ENCODE results near the gene RAD23A. TPM values are rescaled to one million over a fixed set of nuclear protein-coding genes. Genes with fewer than 3 reads are reported as not detected.

RAD23A gene
- total and polyA plus RNA-seq, 9 donors: 92.7 to 136 (median 124) TPM

- Histone ChIP-seq H3K9me3 (replicated peaks; ENCODE audit: control insufficient read depth, low read depth, low read length) (no peaks in the 10 kb centered on the region), H3K27me3 (ENCODE audit: control insufficient read depth, insufficient read depth, low read length) (no peaks in the 10 kb centered on the region), H3K4me3 (ENCODE audit: low read length) (no peak overlapping the region), H3K27ac (ENCODE audit: low read length) (no peak overlapping the region), H3K4me1 (ENCODE audit: control insufficient read depth, insufficient read depth, low read length) (peaks cover 40% of the 10 kb centered on the region), H3K36me3 (ENCODE audit: control insufficient read depth, insufficient read depth, low read length) (peaks cover 23% of the 10 kb centered on the region)
- DNase-seq: no peak
- 77% methylated on average over 4 of the region's 7 CpGs for WGBS (ENCODE audit: insufficient coverage)
Measured at GRCh38 chr19:12936582-12936981, 9.1 kb upstream of the RAD23A start.

GRCh38 chr19:12937093-12937926, 8.4 kb upstream of the RAD23A start:
- Histone ChIP-seq H3K36me3 (ENCODE audit: control insufficient read depth, insufficient read depth, low read length) (peaks cover 30% of the 10 kb centered on the region), H3K27ac (ENCODE audit: low read length) (peak overlapping the region; percentile 83), H3K4me1 (ENCODE audit: control insufficient read depth, insufficient read depth, low read length) (peaks cover 42% of the 10 kb centered on the region), H3K9me3 (replicated peaks; ENCODE audit: control insufficient read depth, low read depth, low read length) (no peaks in the 10 kb centered on the region), H3K4me3 (ENCODE audit: low read length) (peak overlapping the region; percentile 69), H3K27me3 (ENCODE audit: control insufficient read depth, insufficient read depth, low read length) (no peaks in the 10 kb centered on the region)
- WGBS (ENCODE audit: insufficient coverage): 23% methylated on average over 15 of the region's 23 CpGs
- peak; percentile 67 for DNase-seq

GRCh38 chr19:12937927-12938778, 7.5 kb upstream of the RAD23A start, which contains the start of gene CALR:
Gene CALR (plus strand): TSS chr19:12938609. CDS start chr19:12938680, 71 bp downstream.
- peaks cover 38% of the 10 kb centered on the region for H3K36me3 ChIP-seq (ENCODE audit: control insufficient read depth, insufficient read depth, low read length)
- peak within 1 kb of the TSS; percentile 83 for H3K27ac ChIP-seq (ENCODE audit: low read length)
- no peaks in the 10 kb centered on the region for H3K27me3 ChIP-seq (ENCODE audit: control insufficient read depth, insufficient read depth, low read length)
- H3K4me3 ChIP-seq (ENCODE audit: low read length): peak within 1 kb of the TSS; percentile 99
- under 1% methylated on average over 56 of the region's 63 CpGs for WGBS (ENCODE audit: insufficient coverage)
- DNase-seq: peak; percentile 100
- H3K4me1 ChIP-seq (ENCODE audit: control insufficient read depth, insufficient read depth, low read length): peaks cover 35% of the 10 kb centered on the region
- no peaks in the 10 kb centered on the region for H3K9me3 ChIP-seq (replicated peaks; ENCODE audit: control insufficient read depth, low read depth, low read length)

GRCh38 chr19:12938779-12939601, 6.7 kb upstream of the RAD23A start:
- Histone ChIP-seq H3K9me3 (replicated peaks; ENCODE audit: control insufficient read depth, low read depth, low read length) (no peaks in the 10 kb centered on the region), H3K27ac (ENCODE audit: low read length) (peak overlapping the region; percentile 16), H3K27me3 (ENCODE audit: control insufficient read depth, insufficient read depth, low read length) (no peaks in the 10 kb centered on the region), H3K36me3 (ENCODE audit: control insufficient read depth, insufficient read depth, low read length) (peaks cover 46% of the 10 kb centered on the region), H3K4me3 (ENCODE audit: low read length) (peak overlapping the region; percentile 99), H3K4me1 (ENCODE audit: control insufficient read depth, insufficient read depth, low read length) (peaks cover 39% of the 10 kb centered on the region)
- DNase-seq: peak; percentile 61
- under 1% methylated on average over 39 of the region's 54 CpGs for WGBS (ENCODE audit: insufficient coverage)

- Histone ChIP-seq H3K9me3 (replicated peaks; ENCODE audit: control insufficient read depth, low read depth, low read length) (no peaks in the 10 kb centered on the region), H3K27me3 (ENCODE audit: control insufficient read depth, insufficient read depth, low read length) (no peaks in the 10 kb centered on the region), H3K27ac (ENCODE audit: low read length) (no peak overlapping the region), H3K4me3 (ENCODE audit: low read length) (peak overlapping the region; percentile 99), H3K4me1 (ENCODE audit: control insufficient read depth, insufficient read depth, low read length) (peaks cover 39% of the 10 kb centered on the region), H3K36me3 (ENCODE audit: control insufficient read depth, insufficient read depth, low read length) (peaks cover 56% of the 10 kb centered on the region)
- 20% methylated on average over 1 of the region's 10 CpGs for WGBS (ENCODE audit: insufficient coverage)
- no peak for DNase-seq
Measured at GRCh38 chr19:12939975-12940423, 5.7 kb upstream of the RAD23A start.

- Histone ChIP-seq H3K9me3 (replicated peaks; ENCODE audit: control insufficient read depth, low read depth, low read length) (no peaks in the 10 kb centered on the region), H3K4me1 (ENCODE audit: control insufficient read depth, insufficient read depth, low read length) (peaks cover 39% of the 10 kb centered on the region), H3K36me3 (ENCODE audit: control insufficient read depth, insufficient read depth, low read length) (peaks cover 57% of the 10 kb centered on the region), H3K27ac (ENCODE audit: low read length) (no peak overlapping the region), H3K4me3 (ENCODE audit: low read length) (no peak overlapping the region), H3K27me3 (ENCODE audit: control insufficient read depth, insufficient read depth, low read length) (no peaks in the 10 kb centered on the region)
- DNase-seq: no peak
- no CpG with 5 or more reads among the region's 2 CpGs for WGBS (ENCODE audit: insufficient coverage)
Measured at GRCh38 chr19:12940897-12941296, 4.8 kb upstream of the RAD23A start.

GRCh38 chr19:12943437-12944044, 2.1 kb upstream of the RAD23A start:
- peaks cover 76% of the 10 kb centered on the region for H3K36me3 ChIP-seq (ENCODE audit: control insufficient read depth, insufficient read depth, low read length)
- WGBS (ENCODE audit: insufficient coverage): 90% methylated on average over 9 of the region's 18 CpGs
- H3K27me3 ChIP-seq (ENCODE audit: control insufficient read depth, insufficient read depth, low read length): no peaks in the 10 kb centered on the region
- no peak for DNase-seq
- no peak overlapping the region for H3K4me3 ChIP-seq (ENCODE audit: low read length)
- peaks cover 51% of the 10 kb centered on the region for H3K4me1 ChIP-seq (ENCODE audit: control insufficient read depth, insufficient read depth, low read length)
- H3K9me3 ChIP-seq (replicated peaks; ENCODE audit: control insufficient read depth, low read depth, low read length): no peaks in the 10 kb centered on the region
- peak overlapping the region; percentile 20 for H3K27ac ChIP-seq (ENCODE audit: low read length)

- peaks cover 82% of the 10 kb centered on the region for H3K36me3 ChIP-seq (ENCODE audit: control insufficient read depth, insufficient read depth, low read length)
- no peak for DNase-seq
- peaks cover 57% of the 10 kb centered on the region for H3K4me1 ChIP-seq (ENCODE audit: control insufficient read depth, insufficient read depth, low read length)
- no CpG with 5 or more reads among the region's 2 CpGs for WGBS (ENCODE audit: insufficient coverage)
- H3K27ac ChIP-seq (ENCODE audit: low read length): no peak overlapping the region
- no peaks in the 10 kb centered on the region for H3K27me3 ChIP-seq (ENCODE audit: control insufficient read depth, insufficient read depth, low read length)
- H3K9me3 ChIP-seq (replicated peaks; ENCODE audit: control insufficient read depth, low read depth, low read length): no peaks in the 10 kb centered on the region
- H3K4me3 ChIP-seq (ENCODE audit: low read length): no peak overlapping the region
Measured at GRCh38 chr19:12944104-12944674, 1.5 kb upstream of the RAD23A start.

GRCh38 chr19:12946092-12946721, 545 bp downstream of the RAD23A start:
- peaks cover 52% of the 10 kb centered on the region for H3K4me1 ChIP-seq (ENCODE audit: control insufficient read depth, insufficient read depth, low read length)
- H3K27me3 ChIP-seq (ENCODE audit: control insufficient read depth, insufficient read depth, low read length): no peaks in the 10 kb centered on the region
- H3K4me3 ChIP-seq (ENCODE audit: low read length): peak overlapping the region; percentile 74

More at GRCh38 chr19:12946092-12946721, 545 bp downstream of the RAD23A start:
- Histone ChIP-seq H3K27ac (ENCODE audit: low read length) (peak overlapping the region; percentile 95), H3K36me3 (ENCODE audit: control insufficient read depth, insufficient read depth, low read length) (peaks cover 83% of the 10 kb centered on the region), H3K9me3 (replicated peaks; ENCODE audit: control insufficient read depth, low read depth, low read length) (no peaks in the 10 kb centered on the region)
- WGBS (ENCODE audit: insufficient coverage): 0% methylated on average over 31 of the region's 40 CpGs
- DNase-seq: peak; percentile 90

All from muscle of leg (tissue), 11 donors.